Trophoblast cell (in vitro differentiated cells and primary cell): ENCODE data around the gene PTCH2.
A peak's percentile ranks its signal among the peaks of the same experiment; 100 is the strongest.

Experiments
- DNase-seq, 2 donors: peaks; one replicate each; pipeline ENCODE4 v3.0.0-alpha.2; 2016
- H2AFZ ChIP-seq: 2 replicates; pipeline ENCODE4 v1.6.1; 2013; ENCODE audit warnings: low read length, moderate library complexity, mild to moderate bottlenecking; ENCODE audit not compliant: insufficient read depth, poor library complexity
- H2AK5ac ChIP-seq: 2 replicates; pipeline ENCODE4 v1.6.1; 2013; ENCODE audit warnings: mild to moderate bottlenecking, low read length
- H2BK120ac ChIP-seq: 2 replicates; pipeline ENCODE4 v1.6.1; 2013; ENCODE audit warnings: low read length, mild to moderate bottlenecking, moderate library complexity; ENCODE audit not compliant: insufficient read depth, poor library complexity
- H2BK12ac ChIP-seq: 2 replicates; pipeline ENCODE4 v1.6.1; 2013; ENCODE audit warnings: mild to moderate bottlenecking, low read length, moderate library complexity
- H2BK5ac ChIP-seq: 2 replicates; pipeline ENCODE4 v1.6.1; 2013; ENCODE audit warnings: low read length, low read depth, moderate library complexity, mild to moderate bottlenecking; ENCODE audit not compliant: poor library complexity
- H3K14ac ChIP-seq: 2 replicates; pipeline ENCODE4 v1.6.1; 2013; ENCODE audit warnings: mild to moderate bottlenecking, low read length
- H3K18ac ChIP-seq: 2 replicates; pipeline ENCODE4 v1.6.1; 2013; ENCODE audit warnings: mild to moderate bottlenecking, low read length
- H3K23ac ChIP-seq: 2 replicates; pipeline ENCODE4 v1.6.1; 2013; ENCODE audit warnings: low read length
- H3K27ac ChIP-seq: 2 replicates; pipeline ENCODE4 v1.5.1; 2013; ENCODE audit warnings: low read depth, mild to moderate bottlenecking, inconsistent platforms, low read length, moderate library complexity
- H3K27me3 ChIP-seq: 2 replicates; pipeline ENCODE4 v1.6.1; 2013; ENCODE audit warnings: inconsistent platforms, mild to moderate bottlenecking, low read length, moderate library complexity; ENCODE audit not compliant: insufficient read depth
- H3K36me3 ChIP-seq, 2 experiments: 1 replicate in 1 of 2; 2 replicates in 1 of 2; pipeline ENCODE4 v1.6.1; 2013; ENCODE audit warnings: low read length in 2 of 2, mild to moderate bottlenecking in 2 of 2, moderate library complexity in 1 of 2; ENCODE audit not compliant: insufficient read depth in 2 of 2, control insufficient read depth in 1 of 2
- H3K4ac ChIP-seq: 2 replicates; pipeline ENCODE4 v1.6.1; 2013; ENCODE audit warnings: low read depth, mild to moderate bottlenecking, low read length, moderate library complexity
- H3K4me1 ChIP-seq, 2 experiments: 1 replicate in 1 of 2; 2 replicates in 1 of 2; pipeline ENCODE4 v1.6.1; 2013; ENCODE audit warnings: low read length in 2 of 2, mild to moderate bottlenecking in 2 of 2, moderate library complexity in 1 of 2; ENCODE audit not compliant: insufficient read depth in 2 of 2, control insufficient read depth in 1 of 2
- H3K4me2 ChIP-seq: 2 replicates; pipeline ENCODE4 v1.6.1; 2013; ENCODE audit warnings: inconsistent platforms, mild to moderate bottlenecking, low read length, moderate library complexity
- H3K4me3 ChIP-seq: 2 replicates; pipeline ENCODE4 v1.5.1; 2013; ENCODE audit warnings: mild to moderate bottlenecking, low read depth, low read length, inconsistent platforms
- H3K79me1 ChIP-seq: one replicate; pipeline ENCODE4 v1.6.1; 2013; ENCODE audit warnings: low read length
- H3K79me2 ChIP-seq: 2 replicates; pipeline ENCODE4 v1.6.1; 2013; ENCODE audit warnings: low read length, mild to moderate bottlenecking; ENCODE audit not compliant: control insufficient read depth, insufficient read depth, poor library complexity
- H3K9ac ChIP-seq: 2 replicates; pipeline ENCODE4 v1.6.1; 2013; ENCODE audit warnings: mild to moderate bottlenecking, low read length
- H3K9me3 ChIP-seq: 2 replicates; pipeline ENCODE4 v1.6.1; 2013; ENCODE audit warnings: low read depth, mild to moderate bottlenecking, control low read depth, inconsistent platforms, low read length; ENCODE audit not compliant: insufficient read depth
- H4K12ac ChIP-seq: 2 replicates; pipeline ENCODE4 v1.6.1; 2013; ENCODE audit warnings: low read depth, mild to moderate bottlenecking, low read length, moderate library complexity
- H4K8ac ChIP-seq: 2 replicates; pipeline ENCODE4 v1.6.1; 2013; ENCODE audit warnings: low read depth, mild to moderate bottlenecking, low read length, moderate library complexity
- H4K91ac ChIP-seq: one replicate; pipeline ENCODE4 v1.6.1; 2013; ENCODE audit warnings: low read depth, mild to moderate bottlenecking, low read length, moderate library complexity
- WGBS: extraction: QIAGEN DNeasy Blood & Tissue Kit; methylation state at CpG from one replicate; pipeline ENCODE4 v1.1.7; 2013; ENCODE audit warnings: missing lambda C conversion rate; ENCODE audit not compliant: insufficient read length, insufficient coverage; ENCODE audit errors: extremely low coverage; 5-methylcytosine and 5-hydroxymethylcytosine counted together

PTCH2 gene

DNA sequence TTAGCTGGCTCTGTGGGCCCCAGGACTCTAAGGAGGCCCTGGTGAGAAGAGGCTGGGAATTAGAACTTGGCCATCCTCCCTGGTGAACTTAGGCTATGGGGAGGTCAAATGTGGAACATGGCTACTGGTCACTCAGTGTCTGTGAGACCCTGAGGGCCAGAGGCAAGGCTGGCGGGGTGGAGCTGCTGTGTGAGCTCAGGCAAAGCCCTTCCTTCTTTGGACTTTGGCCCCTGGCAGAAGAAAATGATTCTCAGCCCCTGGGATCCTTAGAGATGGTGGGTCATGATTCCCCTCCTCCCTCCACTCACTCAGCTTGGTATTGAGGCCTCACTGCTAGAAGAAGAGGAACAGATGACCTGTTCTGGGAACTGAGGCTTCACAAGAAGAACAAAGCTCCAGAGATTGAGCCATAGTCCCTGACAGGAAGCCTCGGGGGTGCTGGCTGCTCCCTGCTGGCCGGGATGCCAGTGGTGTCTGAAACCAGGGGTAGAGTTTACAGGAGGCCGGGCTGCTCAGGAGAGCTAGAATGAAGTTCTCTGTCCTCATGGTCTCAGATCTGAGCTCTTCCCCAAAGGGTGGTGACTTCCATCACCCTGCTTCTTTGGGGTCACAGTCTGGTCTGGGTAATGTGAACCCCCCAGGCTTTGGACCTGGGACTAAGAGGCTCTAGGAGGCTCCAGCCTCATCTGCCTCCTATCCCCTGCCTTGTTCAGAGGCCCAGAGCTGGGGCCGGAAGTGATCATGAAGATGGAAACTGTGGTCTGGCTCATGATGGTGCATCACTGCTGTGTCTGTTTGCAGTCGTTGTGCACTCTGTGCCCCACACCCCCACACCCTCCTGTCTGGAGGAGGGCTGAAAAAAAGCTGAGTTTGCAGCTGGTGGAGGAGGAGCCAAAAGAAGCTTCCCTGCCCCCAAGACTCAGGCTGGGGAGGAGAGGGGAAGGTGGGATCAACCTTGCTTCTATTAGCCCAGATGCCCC is 33.8 kb downstream of the PTCH2 start:
- Histone ChIP-seq H3K79me2 (peaks cover 23% of the 10 kb centered on the region), H3K4ac (peak overlapping the region; percentile 93), H2BK5ac (peak overlapping the region; percentile 91), H3K36me3 (peaks cover 28 to 31% of the 10 kb centered on the region in 2 experiments), H3K27me3 (no peaks in the 10 kb centered on the region), H3K27ac (peak overlapping the region; percentile 98), H3K79me1 (peaks cover 58% of the 10 kb centered on the region), H3K18ac (peak overlapping the region; percentile 92), H3K9me3 (no peaks in the 10 kb centered on the region), H2BK12ac (peak overlapping the region; percentile 96), H4K91ac (peak overlapping the region; percentile 96), H3K14ac (peak overlapping the region; percentile 89), H4K12ac (peak overlapping the region; percentile 71), H3K9ac (peak overlapping the region; percentile 66), H3K4me1 (peaks cover 68 to 70% of the 10 kb centered on the region in 2 experiments), H2AK5ac (peak overlapping the region; percentile 98), H2BK120ac (peak overlapping the region; percentile 80), H3K4me2 (peak overlapping the region; percentile 54), H2AFZ (peak overlapping the region; percentile 53), H3K4me3 (peak overlapping the region; percentile 50), H4K8ac (peak overlapping the region; percentile 86), H3K23ac (no peak overlapping the region)
- peak; percentile 33 to 42 for DNase-seq
- WGBS = no CpG with 5 or more reads among the region's 6 CpGs

DNA sequence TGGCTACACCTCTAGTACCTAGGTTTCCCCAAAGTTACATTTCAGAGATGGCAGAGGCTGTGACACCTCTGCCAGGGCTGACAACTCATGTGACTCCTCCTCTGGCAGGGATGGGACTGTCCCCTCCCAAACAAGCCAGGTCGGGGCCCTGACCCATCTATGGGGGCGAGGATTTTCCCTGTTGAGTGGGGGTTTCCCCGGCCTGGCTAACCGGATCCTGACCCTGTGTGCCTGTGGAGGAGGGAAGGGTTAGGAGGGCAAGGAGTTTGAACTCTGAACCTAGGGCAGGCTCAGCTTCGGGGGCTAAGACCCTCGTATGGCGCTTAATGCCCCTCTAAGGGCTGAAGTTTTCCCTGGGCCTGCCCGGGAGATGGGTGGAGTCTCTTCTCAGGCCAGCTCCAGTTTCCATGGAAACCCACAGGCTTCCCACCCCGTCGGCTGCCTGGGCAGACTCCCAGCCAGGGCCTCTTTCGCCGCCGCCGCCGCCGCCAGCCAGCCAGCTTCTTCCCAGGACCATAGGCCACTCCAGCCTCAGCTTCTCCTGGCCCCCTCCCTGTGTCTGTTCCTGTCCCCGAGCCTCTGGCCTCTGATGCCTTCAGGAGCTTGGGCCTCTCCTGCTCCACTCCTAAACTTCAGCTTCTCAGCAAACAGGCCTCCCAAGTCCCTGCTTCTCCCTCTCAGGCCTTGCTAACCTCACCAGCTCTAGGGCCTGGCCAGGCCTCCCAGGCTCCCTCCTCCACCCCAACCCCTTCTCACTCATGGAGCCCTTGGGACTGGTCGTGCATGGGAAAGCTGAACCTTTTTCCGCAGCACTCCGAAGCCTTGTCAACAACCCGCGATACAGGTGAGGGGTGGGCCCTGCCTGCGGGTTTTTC is 34.8 kb downstream of the PTCH2 start, which contains the start of gene BTBD19:
BTBD19 (plus strand) TSS at position 461 of the 875 bp plus-strand sequence; CDS start at position 759, 298 bp downstream.
- peak within 1 kb of the TSS; percentile 53 for H2AFZ ChIP-seq
- peaks cover 33 to 39% of the 10 kb centered on the region in 2 experiments for H3K36me3 ChIP-seq
- peak within 1 kb of the TSS; percentile 54 for H3K4me2 ChIP-seq
- peaks cover 66 to 67% of the 10 kb centered on the region in 2 experiments for H3K4me1 ChIP-seq
- DNase-seq = peak; percentile 78 to 84
- H2AK5ac ChIP-seq = peak within 1 kb of the TSS; percentile 98
- peak within 1 kb of the TSS; percentile 86 for H4K8ac ChIP-seq
- H4K91ac ChIP-seq = peak within 1 kb of the TSS; percentile 96
- peak within 1 kb of the TSS; percentile 89 for H3K14ac ChIP-seq
- H3K23ac ChIP-seq = no peak within 1 kb of the TSS
- H3K9ac ChIP-seq = peak within 1 kb of the TSS; percentile 66
- no peaks in the 10 kb centered on the region for H3K9me3 ChIP-seq
- peak within 1 kb of the TSS; percentile 93 for H3K4ac ChIP-seq
- H3K79me1 ChIP-seq = peaks cover 54% of the 10 kb centered on the region
- H3K27ac ChIP-seq = peak within 1 kb of the TSS; percentile 98
- peak within 1 kb of the TSS; percentile 92 for H3K18ac ChIP-seq
- peak within 1 kb of the TSS; percentile 71 for H4K12ac ChIP-seq
- WGBS = no CpG with 5 or more reads among the region's 23 CpGs
- H2BK5ac ChIP-seq = peak within 1 kb of the TSS; percentile 91
- H3K4me3 ChIP-seq = peak within 1 kb of the TSS; percentile 50
- no peaks in the 10 kb centered on the region for H3K27me3 ChIP-seq
- peak within 1 kb of the TSS; percentile 96 for H2BK12ac ChIP-seq
- peaks cover 21% of the 10 kb centered on the region for H3K79me2 ChIP-seq
- peak within 1 kb of the TSS; percentile 80 for H2BK120ac ChIP-seq

DNA sequence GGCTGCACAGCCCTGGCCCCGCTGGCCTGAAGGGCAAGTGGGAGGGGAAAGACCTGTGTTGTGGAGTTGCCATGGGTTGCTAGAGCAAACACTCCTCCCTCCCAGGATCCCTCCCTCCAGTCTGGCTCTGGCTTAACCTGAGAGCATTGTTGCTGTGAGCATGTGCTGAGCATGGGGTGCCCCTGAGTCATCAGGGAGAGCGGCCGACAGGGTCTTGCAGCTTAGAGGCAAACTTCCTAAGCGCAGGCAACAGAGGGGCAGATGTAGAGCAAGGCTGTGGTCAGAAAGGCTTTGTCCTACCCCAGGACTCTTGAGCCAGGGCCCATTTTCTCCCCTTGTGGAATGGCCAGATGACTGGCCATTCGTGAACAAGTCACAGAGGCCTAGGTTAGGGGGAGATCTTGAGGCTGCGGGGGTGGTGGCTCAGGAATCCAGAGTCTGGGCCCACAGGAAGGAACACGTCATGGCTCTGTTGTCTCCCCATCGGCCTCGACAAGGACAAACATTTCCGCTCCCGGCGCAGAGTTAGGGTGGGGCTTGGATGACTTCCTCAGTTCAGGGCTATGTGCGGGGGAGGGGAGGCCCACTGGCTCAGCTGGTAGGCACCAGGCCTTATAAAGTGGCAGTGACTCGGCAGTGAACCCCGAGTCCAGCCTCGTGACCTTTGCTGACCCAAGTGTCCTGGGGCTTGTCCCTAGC is 35.5 kb downstream of the PTCH2 start:
- peaks cover 38 to 42% of the 10 kb centered on the region in 2 experiments for H3K36me3 ChIP-seq
- no peak overlapping the region for H3K4me3 ChIP-seq
- H3K79me2 ChIP-seq = peaks cover 22% of the 10 kb centered on the region
- H3K23ac ChIP-seq = no peak overlapping the region
- whole genome bisulfite sequencing = no CpG with 5 or more reads among the region's 16 CpGs
- H2BK120ac ChIP-seq = peak overlapping the region; percentile 80
- peak overlapping the region; percentile 24 for H2AFZ ChIP-seq
- peaks cover 62 to 66% of the 10 kb centered on the region in 2 experiments for H3K4me1 ChIP-seq
- H3K27ac ChIP-seq = peak overlapping the region; percentile 98
- H3K79me1 ChIP-seq = peaks cover 50% of the 10 kb centered on the region
- H4K8ac ChIP-seq = peak overlapping the region; percentile 86
- H3K4me2 ChIP-seq = peak overlapping the region; percentile 27
- H4K91ac ChIP-seq = peak overlapping the region; percentile 96
- no peaks in the 10 kb centered on the region for H3K27me3 ChIP-seq
- H2BK12ac ChIP-seq = peak overlapping the region; percentile 58
- peak overlapping the region; percentile 41 for H3K4ac ChIP-seq
- H3K9ac ChIP-seq = peak overlapping the region; percentile 35
- peak overlapping the region; percentile 69 for H3K14ac ChIP-seq
- DNase-seq = peak; percentile 99
- peak overlapping the region; percentile 64 for H3K18ac ChIP-seq
- H2AK5ac ChIP-seq = peak overlapping the region; percentile 26
- H4K12ac ChIP-seq = peak overlapping the region; percentile 31
- H2BK5ac ChIP-seq = peak overlapping the region; percentile 91
- no peaks in the 10 kb centered on the region for H3K9me3 ChIP-seq
